ENCODE measurements around the gene CIAPIN1.

CIAPIN1 gene

DNA sequence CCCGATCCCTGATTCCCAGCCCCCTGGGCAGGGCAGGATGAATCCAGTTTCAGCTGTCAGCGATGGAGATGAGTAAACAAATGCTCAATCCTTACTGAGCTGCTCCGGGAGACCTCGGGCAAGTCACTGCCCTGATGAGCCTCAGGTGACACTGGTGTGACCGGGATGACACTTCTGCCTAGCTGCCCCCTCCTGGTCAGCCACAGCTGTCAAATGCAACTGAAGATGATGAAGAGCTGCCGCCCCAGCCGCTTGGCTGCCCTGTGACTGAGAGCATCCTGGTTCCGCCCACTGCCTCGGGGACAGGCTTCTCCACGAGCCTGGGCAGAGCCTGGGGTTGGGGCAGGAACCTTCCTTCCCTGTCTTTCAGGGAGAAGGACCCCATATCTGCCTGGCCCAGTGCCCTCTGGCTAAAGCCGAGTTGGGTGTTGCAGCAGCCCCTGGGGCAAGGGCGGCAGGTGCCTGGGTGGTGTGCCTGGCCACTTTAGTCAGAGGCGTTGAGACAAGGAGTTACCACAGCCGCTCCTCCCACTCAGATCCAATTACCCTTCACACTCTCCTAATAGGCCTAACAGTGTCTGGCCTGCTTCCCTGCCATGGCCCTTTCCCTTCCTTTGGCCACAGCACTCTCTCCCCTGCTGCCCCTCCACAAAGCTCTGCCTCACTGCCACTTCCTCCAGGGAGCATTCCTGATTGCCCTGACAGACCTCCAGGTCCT, 37.2 kb downstream of the CIAPIN1 start:
- no peak for TF ChIP-seq ZFX (IDR thresholded peaks at IDR 0.05; ENCODE audit: borderline replicate concordance)
- TF ChIP-seq, protein P1, sequence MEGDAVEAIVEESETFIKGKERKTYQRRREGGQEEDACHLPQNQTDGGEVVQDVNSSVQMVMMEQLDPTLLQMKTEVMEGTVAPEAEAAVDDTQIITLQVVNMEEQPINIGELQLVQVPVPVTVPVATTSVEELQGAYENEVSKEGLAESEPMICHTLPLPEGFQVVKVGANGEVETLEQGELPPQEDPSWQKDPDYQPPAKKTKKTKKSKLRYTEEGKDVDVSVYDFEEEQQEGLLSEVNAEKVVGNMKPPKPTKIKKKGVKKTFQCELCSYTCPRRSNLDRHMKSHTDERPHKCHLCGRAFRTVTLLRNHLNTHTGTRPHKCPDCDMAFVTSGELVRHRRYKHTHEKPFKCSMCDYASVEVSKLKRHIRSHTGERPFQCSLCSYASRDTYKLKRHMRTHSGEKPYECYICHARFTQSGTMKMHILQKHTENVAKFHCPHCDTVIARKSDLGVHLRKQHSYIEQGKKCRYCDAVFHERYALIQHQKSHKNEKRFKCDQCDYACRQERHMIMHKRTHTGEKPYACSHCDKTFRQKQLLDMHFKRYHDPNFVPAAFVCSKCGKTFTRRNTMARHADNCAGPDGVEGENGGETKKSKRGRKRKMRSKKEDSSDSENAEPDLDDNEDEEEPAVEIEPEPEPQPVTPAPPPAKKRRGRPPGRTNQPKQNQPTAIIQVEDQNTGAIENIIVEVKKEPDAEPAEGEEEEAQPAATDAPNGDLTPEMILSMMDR (IDR thresholded peaks at IDR 0.05): 0 out of 2 replicates have a peak, but pooled peaks have one; percentile 15

DNA sequence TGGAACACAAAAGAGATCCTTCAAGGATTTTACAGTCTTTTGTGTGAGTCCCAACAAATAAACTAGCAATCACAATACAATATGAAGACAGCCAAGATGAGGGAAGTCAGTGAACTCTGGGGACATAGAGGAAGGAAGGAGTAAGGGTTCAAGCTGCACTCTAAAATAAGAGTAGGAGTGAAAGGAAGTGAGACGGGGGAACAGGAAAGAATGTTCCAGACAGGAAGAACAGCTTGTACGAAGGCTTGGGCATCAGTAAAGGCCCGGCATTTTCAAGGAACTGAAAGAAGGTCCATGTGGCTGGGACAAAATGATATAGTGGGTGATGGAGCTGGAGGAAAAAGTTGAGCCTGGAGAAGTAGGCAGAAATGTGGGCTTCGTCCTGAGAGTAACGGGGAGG, 38.1 kb downstream of the CIAPIN1 start:
- no peak overlapping the region for H3K27ac ChIP-seq
- no peak for TF ChIP-seq ZFX (IDR thresholded peaks at IDR 0.05; ENCODE audit: borderline replicate concordance)
- TF ChIP-seq, protein P1 (IDR thresholded peaks at IDR 0.05): no peak

More for the DNA sequence above, 37.2 kb downstream of the CIAPIN1 start:
- H3K27ac ChIP-seq: peak overlapping the region; percentile 17; the same call in 1 of the 2 replicates

DNA sequence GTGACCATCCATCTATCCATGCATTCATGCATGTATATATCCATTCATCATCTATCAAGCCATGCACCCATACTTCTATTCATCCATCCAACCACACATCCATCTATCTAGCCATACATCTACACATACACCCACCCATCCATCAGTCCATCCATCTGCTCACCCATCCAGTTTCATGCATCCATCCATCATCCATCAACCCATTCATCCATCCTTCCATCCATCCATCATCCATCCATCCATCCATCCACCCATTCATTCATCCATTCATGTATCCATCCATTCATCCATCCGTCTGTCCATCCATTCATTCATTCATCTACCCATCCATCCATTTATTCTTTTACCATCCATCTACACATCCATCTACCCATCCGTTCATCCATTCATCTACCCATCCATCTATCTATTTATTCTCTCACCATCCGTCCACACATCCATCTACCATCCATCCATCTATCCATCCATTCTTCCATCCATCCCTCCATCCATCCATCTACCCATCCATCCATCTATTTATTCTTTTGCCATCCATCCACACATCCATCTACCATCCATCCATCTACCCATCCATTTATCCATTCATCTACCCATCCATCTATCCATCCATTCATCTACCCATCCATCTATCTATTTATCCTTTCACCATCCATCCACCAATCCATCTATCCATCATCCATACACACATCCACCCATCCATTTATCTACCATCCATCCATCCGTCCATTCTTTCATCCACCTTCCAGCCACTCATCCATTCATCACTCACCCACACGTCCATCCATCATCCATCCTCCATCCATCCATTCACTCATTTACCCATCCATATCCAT, 39.4 kb downstream of the CIAPIN1 start:
- TF ChIP-seq, protein P1 (IDR thresholded peaks at IDR 0.05): no peak
- no peak for TF ChIP-seq ZFX (IDR thresholded peaks at IDR 0.05; ENCODE audit: borderline replicate concordance)
- no peak overlapping the region for H3K27ac ChIP-seq

DNA sequence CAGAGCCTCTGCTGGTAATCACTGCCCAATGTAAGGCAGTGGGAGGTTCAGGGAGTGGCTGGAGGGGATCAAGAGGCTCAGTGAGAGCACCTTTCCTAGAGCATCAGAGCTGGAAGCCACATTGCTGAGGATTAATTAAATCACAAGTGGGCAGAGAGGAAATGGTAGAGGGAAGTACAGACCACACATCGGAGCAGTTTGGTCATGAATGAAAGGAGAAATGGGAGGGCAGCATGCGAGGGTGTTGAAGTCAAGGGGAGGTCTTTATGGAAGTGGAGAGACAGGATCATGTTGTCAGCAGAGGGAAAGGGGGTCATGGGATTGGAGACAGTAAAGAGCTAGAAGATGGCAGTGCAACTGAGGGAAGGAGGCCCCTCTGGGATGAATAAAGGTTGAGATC, 40.3 kb downstream of the CIAPIN1 start:
- no peak overlapping the region for H3K27ac ChIP-seq
- TF ChIP-seq, protein P1 (IDR thresholded peaks at IDR 0.05): no peak
- no peak for TF ChIP-seq ZFX (IDR thresholded peaks at IDR 0.05; ENCODE audit: borderline replicate concordance)

DNA sequence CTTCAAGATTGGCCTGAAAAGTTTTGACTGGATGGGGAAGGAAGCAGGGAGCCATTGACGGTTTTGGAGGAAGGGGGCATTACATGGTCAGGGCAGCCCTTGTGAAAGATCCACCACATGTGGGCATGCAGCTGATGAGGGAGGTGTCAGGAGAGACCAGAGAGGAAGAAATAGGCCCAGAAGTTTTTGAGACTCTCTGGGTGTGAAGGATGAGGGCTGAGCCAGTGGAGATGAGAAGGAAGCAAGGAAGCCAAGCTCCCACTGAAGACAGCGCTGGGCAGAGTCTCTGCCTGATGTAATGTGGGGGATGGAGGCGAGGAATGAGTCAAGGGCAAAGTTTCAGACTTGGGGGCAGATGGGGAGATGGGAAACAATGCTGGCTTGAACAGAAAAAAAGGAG, 42.1 kb downstream of the CIAPIN1 start:
- TF ChIP-seq, protein P1 (IDR thresholded peaks at IDR 0.05): no peak
- H3K27ac ChIP-seq: no peak overlapping the region

DNA sequence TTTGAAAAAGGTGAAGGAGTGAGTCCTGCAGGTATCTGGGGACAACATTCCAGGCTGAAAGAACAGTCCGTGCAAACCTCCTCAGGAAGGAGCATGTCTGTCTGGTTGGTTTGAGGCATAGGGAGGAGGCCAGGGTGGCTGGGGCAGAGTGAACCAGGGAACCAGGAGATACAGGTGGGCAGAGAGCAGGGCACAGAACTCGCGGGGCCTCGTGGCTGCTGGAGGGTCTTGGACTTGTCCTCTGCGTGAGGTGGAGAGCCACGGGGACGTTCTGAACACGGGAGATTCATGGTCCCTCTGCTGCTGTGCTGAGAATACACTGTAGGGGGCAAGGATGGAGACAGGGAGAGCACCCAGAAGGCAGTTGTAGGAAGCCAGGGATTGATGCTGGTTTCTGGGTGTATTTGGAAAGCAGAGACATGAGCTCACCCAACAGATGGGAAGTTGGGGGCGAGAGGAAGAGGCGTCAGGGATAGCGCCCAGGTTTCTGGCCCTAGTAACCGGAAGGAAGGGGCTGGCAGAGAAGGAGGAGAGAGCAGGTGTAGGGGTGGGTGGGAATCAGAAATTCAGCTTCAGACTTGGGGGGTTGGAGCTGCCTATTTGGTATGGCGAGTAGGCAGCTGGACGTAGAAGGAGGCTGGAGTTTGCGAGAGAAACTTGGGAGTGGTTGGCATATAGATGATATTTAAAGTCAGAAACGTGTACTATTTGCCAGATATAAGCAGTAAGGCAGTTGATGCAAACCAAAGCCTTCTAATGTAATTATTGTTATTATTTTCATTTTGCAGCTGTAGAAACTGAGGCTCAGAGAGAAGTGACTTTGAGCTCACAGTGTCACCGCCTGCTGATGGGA, 43.0 kb downstream of the CIAPIN1 start, which contains the start of gene CCL17:
CCL17 (plus strand) TSS at position 803 of the 853 bp plus-strand sequence. CDS start 9,166 bp downstream, outside the sequence.
- no peak within 1 kb of the TSS for H3K27ac ChIP-seq
- no peak for TF ChIP-seq ZFX (IDR thresholded peaks at IDR 0.05; ENCODE audit: borderline replicate concordance)
- TF ChIP-seq, protein P1 (IDR thresholded peaks at IDR 0.05): no peak

Data from 22Rv1 (cell line).